ENCODE results near the gene GALR3.

Gene GALR3

GRCh38 chr22:37865510-37865909 lies 42.3 kb downstream of the GALR3 start:
- no peak for DNase-seq (ENCODE audit: low read depth in 3 of 3)

GRCh38 chr22:37870273-37870672 lies 47.1 kb downstream of the GALR3 start:
- no peak for DNase-seq (ENCODE audit: low read depth in 3 of 3)
